GM18526 (cell line): ENCODE data around the gene PLD3.

Experiments used
- POLR2A ChIP-seq: IDR thresholded peaks from 3 replicates; pipeline ENCODE4 v1.6.1; 2011; ENCODE audit not compliant: insufficient read length; ENCODE audit errors: extremely low read depth

The PLD3 gene

DNA sequence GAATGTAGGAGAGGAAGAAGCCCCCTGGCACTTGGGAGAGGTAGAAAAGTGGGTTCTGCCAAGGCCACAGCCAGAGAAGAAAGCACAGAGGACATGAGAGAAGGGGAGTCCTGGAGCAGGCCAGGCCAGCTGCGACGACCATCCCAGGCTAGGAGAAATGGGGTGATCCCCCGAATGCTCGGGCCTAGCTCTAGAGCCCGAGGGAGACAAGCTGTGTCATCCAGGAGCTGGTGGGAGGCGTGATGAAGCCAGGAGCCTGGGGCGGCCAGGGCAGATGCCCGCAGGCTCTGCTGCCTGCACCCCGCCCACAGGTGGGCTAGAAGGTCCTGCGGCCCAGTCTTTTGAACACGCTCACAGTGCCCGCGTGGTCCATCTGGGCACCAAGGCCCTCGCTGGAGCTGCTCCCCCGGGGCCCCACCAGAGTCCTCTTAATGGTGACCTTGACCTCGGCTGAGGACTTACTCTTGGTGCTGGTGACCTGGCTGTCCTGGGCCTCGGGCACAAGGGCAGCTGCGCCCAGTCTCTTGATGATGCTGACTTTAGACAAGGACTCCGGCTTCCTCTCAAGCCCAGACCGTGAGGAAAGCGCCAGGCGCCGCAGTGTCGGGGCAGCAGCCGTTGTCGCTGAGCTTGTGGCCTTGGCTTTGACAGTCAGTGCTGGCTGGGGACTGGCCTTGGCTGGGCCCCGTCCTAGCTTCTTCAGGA, 26.8 kb upstream of the PLD3 start:
- no peak for TF ChIP-seq POLR2A

GRCh38 chr19:40322271-40322610, 26.3 kb upstream of the PLD3 start:
- TF ChIP-seq POLR2A = no peak

DNA sequence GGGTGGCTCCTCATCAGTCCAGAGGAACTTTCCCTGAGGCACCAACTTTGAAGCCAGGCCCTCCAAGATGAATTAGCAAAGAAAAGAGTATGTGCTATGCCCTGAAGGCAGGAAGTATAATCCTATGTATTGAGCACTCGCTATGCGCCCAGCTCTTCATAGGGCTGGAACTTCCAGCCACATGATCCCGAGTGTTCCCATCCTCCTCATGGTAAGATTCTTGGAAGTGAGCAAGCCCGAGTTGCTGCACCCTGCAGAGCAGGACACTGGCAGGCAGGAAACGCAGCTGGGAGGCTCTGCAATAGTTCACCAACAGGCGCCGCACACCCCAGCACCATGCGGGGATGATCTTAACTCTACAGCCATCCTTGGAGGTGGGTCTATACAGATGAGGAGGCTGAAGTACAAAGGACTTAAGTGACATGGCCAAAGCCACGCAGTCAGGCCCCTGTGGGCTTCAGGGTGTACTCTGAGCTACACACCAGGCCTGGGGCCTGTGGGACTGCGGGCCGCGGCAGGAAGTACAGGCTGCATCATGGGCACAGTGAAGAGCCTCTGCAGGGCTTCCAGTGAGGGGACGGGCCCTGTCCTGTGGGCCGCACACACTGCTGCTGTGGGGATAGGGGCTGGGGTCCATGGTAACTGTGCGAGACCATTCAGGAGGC, 25.4 kb upstream of the PLD3 start:
- no peak for TF ChIP-seq POLR2A

DNA sequence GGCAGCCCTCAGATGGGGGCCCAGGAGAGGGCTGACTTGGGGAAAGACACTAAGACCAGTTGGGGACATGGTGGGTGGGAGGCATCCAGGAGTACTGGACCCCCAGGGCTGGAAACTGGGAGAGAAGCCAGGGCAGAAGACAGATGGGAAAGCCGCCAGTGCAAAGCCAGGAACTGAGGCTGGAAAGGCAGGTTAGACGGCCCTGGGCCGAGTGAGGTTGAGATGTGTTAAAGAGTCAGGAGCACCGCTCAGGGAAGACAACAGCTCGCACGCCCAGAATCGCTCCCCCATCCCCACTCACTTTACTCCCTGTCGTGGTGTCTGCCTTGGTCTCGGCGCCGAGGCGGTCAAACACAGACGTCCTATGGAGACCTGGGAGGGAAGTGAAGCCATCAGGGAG, 24.8 kb upstream of the PLD3 start:
- TF ChIP-seq POLR2A = no peak

DNA sequence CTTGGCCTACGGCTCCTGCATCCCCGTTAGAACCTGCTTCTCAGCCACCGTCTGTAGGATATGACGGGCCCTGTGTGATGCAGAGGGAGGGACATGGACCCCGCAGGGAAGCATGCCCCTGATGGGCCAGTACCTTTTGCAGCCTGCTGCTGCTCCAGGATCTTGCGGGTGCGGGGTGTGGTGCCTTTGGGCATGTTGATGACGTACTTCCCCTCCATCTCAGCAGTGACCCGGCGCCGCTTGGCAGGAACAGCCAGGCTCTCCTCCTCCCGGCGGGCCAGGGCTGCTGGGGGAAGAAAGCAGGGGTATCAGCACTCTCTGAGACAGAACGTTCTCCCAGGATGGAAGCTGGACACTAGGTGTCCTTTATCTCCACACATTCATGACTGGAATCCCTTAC, 22.3 kb upstream of the PLD3 start:
- no peak for TF ChIP-seq POLR2A

DNA sequence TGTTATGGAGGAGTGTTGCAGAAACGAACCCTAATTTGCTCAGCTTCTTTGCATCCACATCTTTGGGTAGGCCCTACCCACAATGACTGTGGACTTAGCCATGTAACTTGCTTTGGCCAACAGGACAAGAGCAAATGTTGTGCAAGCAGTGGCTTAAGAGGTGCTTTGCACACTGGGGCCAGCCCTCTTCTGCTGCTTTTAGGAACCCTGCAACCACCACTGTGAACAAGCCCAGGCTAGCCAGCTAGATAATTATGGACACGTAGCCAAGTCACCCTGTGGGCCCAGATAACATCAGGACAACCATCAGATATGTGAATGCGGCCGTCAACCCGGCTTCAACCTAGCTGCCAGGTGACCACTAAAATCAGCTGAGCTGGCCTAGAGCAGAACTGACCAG, 17.4 kb upstream of the PLD3 start:
- TF ChIP-seq POLR2A = no peak

DNA sequence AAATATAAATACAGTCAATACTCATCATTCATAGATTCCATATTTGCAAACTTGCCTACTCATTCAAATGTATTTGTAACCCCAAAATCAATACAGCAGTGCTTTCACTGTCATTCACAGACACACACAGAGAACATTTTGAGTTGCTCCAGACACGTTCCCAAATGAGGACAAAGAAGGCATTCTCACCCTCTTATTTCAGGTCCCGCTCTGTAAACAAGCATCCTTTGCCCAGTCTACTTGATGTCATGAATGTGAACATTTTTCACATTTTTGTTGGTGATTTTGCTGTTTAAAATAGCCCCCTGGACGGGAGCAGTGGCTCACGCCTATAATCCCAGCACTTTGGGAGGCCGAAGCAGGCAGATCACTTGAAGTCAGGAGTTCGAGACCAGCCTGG, 15.8 kb upstream of the PLD3 start:
- TF ChIP-seq POLR2A = no peak

DNA sequence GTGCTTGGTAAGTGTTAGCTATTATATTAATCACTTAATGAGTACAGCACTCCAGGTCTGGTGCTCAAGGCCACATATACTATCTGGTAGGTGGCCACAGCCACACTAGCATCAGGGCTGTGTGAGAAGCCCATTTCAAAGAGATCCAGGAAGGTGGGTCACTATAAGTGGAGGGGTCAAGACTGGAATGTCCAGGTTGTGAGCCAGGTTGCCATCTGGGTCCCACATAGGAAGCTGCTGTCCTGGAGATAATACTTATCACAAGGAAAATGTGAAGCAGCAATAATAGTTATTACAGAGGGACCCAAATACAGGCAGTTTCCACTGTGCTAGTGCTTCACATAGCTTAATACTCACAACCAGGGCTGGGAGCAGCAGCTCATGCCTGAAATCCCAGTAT, 13.4 kb upstream of the PLD3 start:
- no peak for TF ChIP-seq POLR2A

GRCh38 chr19:40335855-40336600, 12.5 kb upstream of the PLD3 start:
- TF ChIP-seq POLR2A = no peak

DNA sequence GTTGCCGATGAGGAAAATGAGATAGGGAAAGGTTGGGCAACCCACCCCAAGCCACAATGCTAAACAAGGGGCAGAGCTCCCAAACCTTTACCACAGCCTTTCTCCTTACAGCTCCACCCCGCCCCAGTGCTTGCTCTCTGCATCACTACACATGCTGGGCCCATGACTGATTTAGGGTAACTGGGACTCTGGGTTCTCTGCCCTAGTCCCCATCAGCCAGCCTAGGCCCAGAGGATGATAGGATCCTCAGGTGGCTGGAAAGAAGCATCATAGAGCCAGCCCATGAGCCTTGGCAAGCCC, 11.9 kb upstream of the PLD3 start:
- no peak for TF ChIP-seq POLR2A

GRCh38 chr19:40337107-40337506, 11.4 kb upstream of the PLD3 start:
- TF ChIP-seq POLR2A = no peak

- no peak for TF ChIP-seq POLR2A
Observed at GRCh38 chr19:40337594-40337993, 10.9 kb upstream of the PLD3 start.

DNA sequence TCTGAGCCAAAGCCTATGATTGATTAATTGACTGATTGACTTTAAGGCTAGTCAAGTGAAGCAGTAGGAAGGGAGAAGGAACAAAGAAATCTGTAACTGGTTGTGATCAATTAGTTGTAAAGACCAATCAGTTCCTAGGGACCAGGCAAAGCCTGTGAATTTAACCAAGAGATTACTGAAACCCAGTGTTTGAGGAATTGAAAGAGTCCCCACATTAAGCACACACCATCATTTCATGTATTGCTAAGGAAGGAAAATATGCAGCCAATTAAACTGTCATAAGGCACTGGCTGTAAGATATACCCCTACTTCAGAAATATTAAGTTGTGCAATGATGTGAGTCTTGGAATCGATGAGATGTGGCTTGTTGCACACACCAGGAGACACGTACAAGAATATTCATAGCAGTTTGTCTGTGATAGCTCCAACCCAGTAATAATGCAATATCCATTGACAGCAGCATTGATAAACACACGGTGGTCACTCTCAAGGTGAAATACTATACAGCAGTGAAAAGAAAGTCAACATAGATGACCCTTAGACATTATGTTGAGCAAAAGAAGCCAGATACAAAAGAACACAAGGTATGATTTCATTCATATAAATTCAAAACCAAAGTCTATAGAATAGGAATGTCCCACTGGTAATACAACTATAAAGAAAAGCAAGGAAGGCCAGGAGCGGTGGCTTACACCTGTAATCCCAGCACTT, 9.3 kb upstream of the PLD3 start:
- no peak for TF ChIP-seq POLR2A

- TF ChIP-seq POLR2A = no peak
Observed at GRCh38 chr19:40341601-40342482, 6.7 kb upstream of the PLD3 start.
